K562 (cell line): ENCODE results near the gene RNF126.

Experiments used
- FOXK2 ChIP-seq, 2 experiments: fragments of 450-650 bp; IDR thresholded peaks in 1 of 2; conservative IDR thresholded peaks in 1 of 2; 2 replicates each; pipeline ENCODE4 v1.6.1; 2016; ENCODE audit warnings: low read depth in 2 of 2, mild to moderate bottlenecking in 1 of 2
- SIN3A ChIP-seq, 2 experiments: fragments of 150-350 bp in 1 of 2; IDR thresholded peaks; 2 replicates each; pipeline ENCODE4 v1.6.1; 2011 to 2016; ENCODE audit warnings: borderline replicate concordance in 2 of 2, low read depth in 2 of 2, low read length in 2 of 2, mild to moderate bottlenecking in 2 of 2, moderate library complexity in 2 of 2; ENCODE audit not compliant: control insufficient read depth in 1 of 2
- ZKSCAN1 ChIP-seq: fragments of 150-350 bp; IDR thresholded peaks from 2 replicates; pipeline ENCODE4 v1.6.1; 2016; ENCODE audit warnings: low read depth, low read length

- no peak for TF ChIP-seq FOXK2 (conservative IDR thresholded peaks at IDR 0.05 in 1 of 2, IDR thresholded peaks at IDR 0.05 in 1 of 2; ENCODE audit: low read depth in 2 of 2)
- no peak for TF ChIP-seq SIN3A (IDR thresholded peaks at IDR 0.05; ENCODE audit: borderline replicate concordance in 2 of 2, control insufficient read depth in 1 of 2, low read depth in 2 of 2, low read length in 2 of 2)
- no peak for TF ChIP-seq ZKSCAN1
These were observed 18.7 kb downstream of the RNF126 start for GRCh38 chr19:644363-644762.
